Measurements from ENCODE around the gene QSOX1. TPM values are rescaled to one million over a fixed set of nuclear protein-coding genes. Genes with fewer than 3 reads are reported as not detected.

Gene QSOX1
- total and polyA plus RNA-seq, 2 donors (not counting 3 experiments of a cell fraction or from before 2014, with no cell fraction given) = 256 to 415 TPM

GRCh38 chr1:180112091-180112490 is 42.6 kb upstream of the QSOX1 start:
- intact Hi-C loops (cut with micrococcal nuclease) (no loop called here), dilution Hi-C loops (cut with MboI; ENCODE audit: extremely low pct_ligation_motif_present, low sequenced_read_pairs) (no loop called here)
- TF ChIP-seq EZH2 (IDR thresholded peaks at IDR 0.05; ENCODE audit: borderline replicate concordance, low read depth, low read length, severe bottlenecking) (no peak), GATA2 (IDR thresholded peaks at IDR 0.05; ENCODE audit: insufficient read depth, insufficient read length, low read depth, low read length) (no peak), FOS (IDR thresholded peaks at IDR 0.05; ENCODE audit: borderline replicate concordance, insufficient read depth, low read length) (no peak), POLR2A (IDR thresholded peaks at IDR 0.05; ENCODE audit: low read depth, low read length) (no peak), POLR2AphosphoS5 (IDR thresholded peaks at IDR 0.05; ENCODE audit: insufficient read depth, low read depth, low read length) (no peak), CTCF (IDR thresholded peaks at IDR 0.05; ENCODE audit: extremely low read depth in 1 of 2, insufficient read depth in 1 of 2, low read depth in 1 of 2, low read length in 2 of 2) (no peak), MAX (IDR thresholded peaks at IDR 0.05; ENCODE audit: insufficient read depth, insufficient read length) (no peak), MYC (IDR thresholded peaks at IDR 0.05; ENCODE audit: low read depth, low read length) (no peak), JUN (IDR thresholded peaks at IDR 0.05; ENCODE audit: borderline replicate concordance, insufficient read depth, insufficient read length, low read depth) (no peak)
- H3K4me3 ChIP-seq (replicated peaks in 1 of 3; ENCODE audit: insufficient read depth in 1 of 3, low read depth in 1 of 3, low read length in 3 of 3) = no peak overlapping the region
- H4K20me1 ChIP-seq (replicated peaks; ENCODE audit: control insufficient read depth, extremely low read depth, insufficient read depth, low read length) = no peaks in the 10 kb centered on the region
- no peak overlapping the region for H3K9ac ChIP-seq (replicated peaks; ENCODE audit: extremely low read depth, insufficient read depth, low read length)
- BruUV-seq (replicated peaks) = no TSS peak
- POLR2A ChIA-PET = no interaction called here
- no peak overlapping the region for H2AFZ ChIP-seq (ENCODE audit: low read depth, low read length)
- FAIRE-seq = no peak
- no peaks in the 10 kb centered on the region for H3K79me2 ChIP-seq (ENCODE audit: control insufficient read depth, insufficient read depth, low read length)
- H3K9me1 ChIP-seq (replicated peaks; ENCODE audit: control insufficient read depth, extremely low read depth, insufficient read depth, low read length) = no peaks in the 10 kb centered on the region
- H3K9me3 ChIP-seq (replicated peaks; ENCODE audit: control insufficient read depth, insufficient read depth, low read length) = no peaks in the 10 kb centered on the region
- no peak overlapping the region for H3K27ac ChIP-seq (ENCODE audit: insufficient read depth, low read depth, low read length)
- no peaks in the 10 kb centered on the region for H3K27me3 ChIP-seq (ENCODE audit: control insufficient read depth in 2 of 2, insufficient read depth in 2 of 2, low read length in 2 of 2)
- CTCF ChIA-PET = interaction anchor here (1.2 kb wide), 1 partner anchor 11 kb away, joined by 5 read pairs; no protein-coding TSS in a partner anchor
- DNase-seq (ENCODE audit: low read depth, low spot score) = no peak
- H3K36me3 ChIP-seq (ENCODE audit: control insufficient read depth in 2 of 2, extremely low read depth in 1 of 2, insufficient read depth in 2 of 2, low read length in 2 of 2) = peaks cover 0 to 3% of the 10 kb centered on the region in 2 experiments
- peaks cover 3% of the 10 kb centered on the region for H3K4me1 ChIP-seq (ENCODE audit: control insufficient read depth, extremely low read depth, insufficient read depth, low read length)
- H3K4me2 ChIP-seq (ENCODE audit: insufficient read depth, low read length) = no peak overlapping the region

Measured in endothelial cell of umbilical vein (primary cell).